ENCODE measurements around the gene SSPN.

The SSPN gene

GRCh38 chr12:26226629-26227360 lies 31.4 kb downstream of the SSPN start:
- TF ChIP-seq CEBPB (IDR thresholded peaks at IDR 0.05) (no peak), YY1 (IDR thresholded peaks at IDR 0.05; ENCODE audit: low read depth) (no peak), EP300 (IDR thresholded peaks at IDR 0.05; ENCODE audit: borderline replicate concordance) (no peak), CREB1 (IDR thresholded peaks at IDR 0.05; ENCODE audit: low read depth) (no peak), USF1 (IDR thresholded peaks at IDR 0.05) (no peak), FOXM1 (IDR thresholded peaks at IDR 0.05; ENCODE audit: borderline replicate concordance, low read depth) (no peak), TAF1 (IDR thresholded peaks at IDR 0.05; ENCODE audit: low read depth) (no peak), REST (IDR thresholded peaks at IDR 0.05; ENCODE audit: low read depth) (no peak)

- TF ChIP-seq TCF12 (IDR thresholded peaks at IDR 0.05; ENCODE audit: low read depth) = no peak
Observed at GRCh38 chr12:26227361-26227745, 32.0 kb downstream of the SSPN start.

GRCh38 chr12:26229910-26230309 lies 34.5 kb downstream of the SSPN start:
- no peak for TF ChIP-seq USF1 (IDR thresholded peaks at IDR 0.05)

- TF ChIP-seq RAD21 (IDR thresholded peaks at IDR 0.05; ENCODE audit: low read depth) (no peak), TEAD4 (IDR thresholded peaks at IDR 0.05) (no peak), ZBTB7A (IDR thresholded peaks at IDR 0.05; ENCODE audit: low read depth) (no peak), YY1 (IDR thresholded peaks at IDR 0.05; ENCODE audit: low read depth) (no peak), TAF1 (IDR thresholded peaks at IDR 0.05; ENCODE audit: low read depth) (no peak), NFIC (IDR thresholded peaks at IDR 0.05) (no peak), FOXM1 (IDR thresholded peaks at IDR 0.05; ENCODE audit: borderline replicate concordance, low read depth) (no peak), CREB1 (IDR thresholded peaks at IDR 0.05; ENCODE audit: low read depth) (no peak), CEBPB (IDR thresholded peaks at IDR 0.05) (no peak), TCF12 (IDR thresholded peaks at IDR 0.05; ENCODE audit: low read depth) (no peak), REST (IDR thresholded peaks at IDR 0.05; ENCODE audit: low read depth) (no peak), MAX (IDR thresholded peaks at IDR 0.05) (no peak), EP300 (IDR thresholded peaks at IDR 0.05; ENCODE audit: borderline replicate concordance) (no peak), USF1 (IDR thresholded peaks at IDR 0.05) (no peak), EGR1 (IDR thresholded peaks at IDR 0.05) (no peak)
Observed at GRCh38 chr12:26231470-26231869, 36.1 kb downstream of the SSPN start.

GRCh38 chr12:26231921-26232320 lies 36.5 kb downstream of the SSPN start:
- TF ChIP-seq ZBTB7A (IDR thresholded peaks at IDR 0.05; ENCODE audit: low read depth) = no peak
- TF ChIP-seq CREB1 (IDR thresholded peaks at IDR 0.05; ENCODE audit: low read depth) = no peak
- no peak for TF ChIP-seq TAF1 (IDR thresholded peaks at IDR 0.05; ENCODE audit: low read depth)
- TF ChIP-seq NFIC (IDR thresholded peaks at IDR 0.05) = no peak
- no peak for TF ChIP-seq CEBPB (IDR thresholded peaks at IDR 0.05)
- TF ChIP-seq YY1 (IDR thresholded peaks at IDR 0.05; ENCODE audit: low read depth) = no peak
- no peak for TF ChIP-seq TCF12 (IDR thresholded peaks at IDR 0.05; ENCODE audit: low read depth)
- no peak for TF ChIP-seq RAD21 (IDR thresholded peaks at IDR 0.05; ENCODE audit: low read depth)

GRCh38 chr12:26233631-26234030 lies 38.3 kb downstream of the SSPN start:
- no peak for TF ChIP-seq REST (IDR thresholded peaks at IDR 0.05; ENCODE audit: low read depth)
- no peak for TF ChIP-seq USF1 (IDR thresholded peaks at IDR 0.05)
- no peak for TF ChIP-seq RAD21 (IDR thresholded peaks at IDR 0.05; ENCODE audit: low read depth)
- no peak for TF ChIP-seq TEAD4 (IDR thresholded peaks at IDR 0.05)
- TF ChIP-seq CREB1 (IDR thresholded peaks at IDR 0.05; ENCODE audit: low read depth) = no peak
- TF ChIP-seq TCF12 (IDR thresholded peaks at IDR 0.05; ENCODE audit: low read depth) = no peak
- no peak for TF ChIP-seq FOXM1 (IDR thresholded peaks at IDR 0.05; ENCODE audit: borderline replicate concordance, low read depth)
- no peak for TF ChIP-seq YY1 (IDR thresholded peaks at IDR 0.05; ENCODE audit: low read depth)
- TF ChIP-seq EP300 (IDR thresholded peaks at IDR 0.05; ENCODE audit: borderline replicate concordance) = no peak
- TF ChIP-seq EGR1 (IDR thresholded peaks at IDR 0.05) = no peak
- no peak for TF ChIP-seq NFIC (IDR thresholded peaks at IDR 0.05)
- no peak for TF ChIP-seq TAF1 (IDR thresholded peaks at IDR 0.05; ENCODE audit: low read depth)
- no peak for TF ChIP-seq MAX (IDR thresholded peaks at IDR 0.05)

Measured in Ishikawa (cell line).